GM21528 (cell line): Measurements from ENCODE around the gene DEFB124.
A peak's percentile ranks its signal among the peaks of the same experiment; 100 is the strongest.
"Not testable (repeated sequence)": the region's sequence is repeated elsewhere in the genome, so short reads cannot be mapped to it uniquely, and the experiment has no call there.

Source experiments
- ATAC-seq: cut with Tn5 transposase; IDR thresholded peaks from one replicate; pipeline ENCODE4 v1.9.1; 2021; ENCODE audit warnings: mild to moderate bottlenecking, moderate library complexity; ENCODE audit not compliant: unreplicated experiment, low FRiP score

The DEFB124 gene

DNA sequence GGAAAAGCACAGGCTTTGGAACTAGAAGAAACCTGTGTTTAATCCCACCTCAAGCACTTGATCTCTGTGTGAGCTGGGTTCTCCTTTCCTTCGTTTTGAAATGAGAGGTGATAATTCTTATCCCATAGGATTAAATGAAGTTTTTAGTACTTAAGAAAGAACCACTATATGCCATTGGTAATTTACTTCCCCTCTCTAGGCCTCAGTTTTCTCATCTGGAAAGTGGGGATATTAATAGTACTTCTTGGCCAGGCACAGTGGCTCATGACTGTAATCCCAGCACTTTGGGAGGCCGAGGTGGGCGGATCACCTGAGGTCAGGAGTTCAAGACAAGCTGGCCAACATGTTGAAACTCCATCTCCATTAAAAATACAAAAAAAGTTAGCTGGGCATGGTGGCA, 14.2 kb upstream of the DEFB124 start:
- no peak for ATAC-seq

DNA sequence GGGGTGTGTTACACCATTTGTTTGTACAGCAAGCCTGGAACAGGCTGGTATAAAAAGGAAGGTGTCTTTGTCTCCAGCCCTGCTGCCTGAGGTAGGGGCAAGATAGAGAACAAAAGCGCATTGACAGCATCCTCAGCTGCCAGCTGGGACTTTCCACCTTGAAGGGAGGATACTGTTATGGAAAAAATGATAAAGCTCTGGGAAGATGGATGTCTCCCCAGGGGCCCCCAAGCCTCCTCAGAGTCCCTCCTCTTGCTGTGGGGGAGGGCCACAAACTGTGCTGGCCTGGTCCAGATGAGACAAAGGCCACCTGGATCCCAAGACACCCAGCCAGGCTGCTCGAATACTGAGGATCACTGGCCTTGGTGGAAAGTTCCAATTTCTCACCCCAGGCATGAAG, 13.2 kb upstream of the DEFB124 start:
- ATAC-seq, result no peak

DNA sequence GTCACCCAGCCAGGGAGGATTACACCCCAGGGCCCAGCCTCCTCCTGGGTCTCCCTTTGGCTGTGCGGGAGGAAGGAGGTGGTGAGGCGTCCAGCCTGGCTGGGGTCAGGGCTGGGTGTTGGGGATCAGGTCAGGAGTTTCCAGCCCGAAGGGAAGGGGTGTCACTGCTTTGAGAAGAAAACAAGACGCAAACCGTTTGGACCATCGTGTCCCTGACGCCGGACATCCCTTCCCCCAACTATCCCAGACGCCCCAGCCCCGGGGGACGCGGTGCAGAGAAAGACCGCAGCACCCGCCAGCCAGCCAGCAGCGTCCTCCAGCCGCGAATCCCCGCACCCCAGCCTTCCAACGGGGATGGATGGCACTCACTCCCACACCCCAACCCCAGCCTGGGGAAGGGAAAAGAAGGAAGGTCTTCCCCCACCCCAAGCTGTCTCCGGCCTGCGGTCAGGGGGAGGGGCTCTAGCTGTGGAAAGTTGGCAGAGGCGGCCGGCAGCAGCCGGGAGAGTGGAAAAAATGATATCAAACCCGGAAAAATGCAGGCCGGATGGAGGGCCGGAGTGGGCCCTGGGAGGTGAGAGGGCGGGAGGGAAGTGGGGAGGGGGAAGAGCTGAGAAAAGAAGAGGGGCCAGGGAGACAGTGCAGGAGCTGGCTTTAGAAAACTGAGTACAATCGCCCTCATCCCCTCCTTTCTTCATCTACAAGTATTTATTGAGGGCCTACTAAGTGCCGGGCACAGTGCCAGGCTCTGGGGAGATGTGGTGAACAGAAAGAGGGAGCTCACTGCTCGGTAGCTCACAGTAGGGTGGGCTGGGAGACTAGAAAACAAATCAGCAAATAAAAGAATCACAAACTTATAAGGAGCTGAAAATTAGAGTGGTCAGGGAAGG, 10.8 kb upstream of the DEFB124 start:
- ATAC-seq, result no peak

DNA sequence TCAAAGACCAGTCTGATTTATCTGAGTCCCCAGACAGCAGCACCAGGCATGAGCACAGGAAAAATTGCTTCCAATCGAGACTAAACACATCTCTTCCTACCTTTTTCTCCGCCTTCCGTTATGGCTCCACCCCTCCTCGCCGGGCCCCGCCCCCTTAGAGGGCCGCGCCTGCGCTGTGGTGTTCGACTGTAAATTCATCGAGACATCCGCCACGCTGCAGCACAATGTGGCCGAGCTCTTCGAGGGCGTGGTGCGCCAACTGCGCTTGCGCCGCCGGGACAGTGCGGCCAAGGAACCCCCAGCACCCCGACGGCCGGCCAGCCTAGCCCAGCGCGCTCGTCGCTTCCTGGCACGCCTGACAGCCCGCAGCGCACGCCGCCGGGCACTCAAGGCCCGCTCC, 9.1 kb upstream of the DEFB124 start:
- ATAC-seq, result no peak

DNA sequence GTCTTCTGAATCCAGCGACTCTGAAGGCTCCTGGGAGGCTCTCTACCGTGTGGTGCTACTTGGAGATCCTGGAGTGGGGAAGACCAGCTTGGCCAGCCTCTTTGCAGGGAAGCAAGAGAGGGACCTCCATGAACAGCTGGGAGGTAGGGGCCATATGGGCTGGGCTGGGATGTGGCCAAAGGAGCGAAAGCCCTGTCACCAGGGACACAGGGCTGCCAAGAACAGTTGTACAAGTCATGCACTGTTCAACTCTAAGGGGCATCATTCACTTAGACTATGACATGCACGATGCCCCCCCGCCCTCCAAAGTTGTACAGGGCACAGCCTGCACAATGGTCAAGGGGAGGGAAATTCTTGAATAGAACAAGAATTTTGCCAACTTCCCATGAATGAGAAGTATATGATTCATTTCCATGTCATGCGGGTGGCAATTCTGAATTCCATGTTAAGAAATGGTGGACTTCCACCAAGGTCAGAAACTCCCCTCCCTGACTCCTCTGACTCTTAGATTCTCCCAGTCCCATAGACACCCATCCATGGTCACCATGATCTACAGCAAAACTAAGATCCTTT, 1.8 kb upstream of the DEFB124 start:
- no peak for ATAC-seq

DNA sequence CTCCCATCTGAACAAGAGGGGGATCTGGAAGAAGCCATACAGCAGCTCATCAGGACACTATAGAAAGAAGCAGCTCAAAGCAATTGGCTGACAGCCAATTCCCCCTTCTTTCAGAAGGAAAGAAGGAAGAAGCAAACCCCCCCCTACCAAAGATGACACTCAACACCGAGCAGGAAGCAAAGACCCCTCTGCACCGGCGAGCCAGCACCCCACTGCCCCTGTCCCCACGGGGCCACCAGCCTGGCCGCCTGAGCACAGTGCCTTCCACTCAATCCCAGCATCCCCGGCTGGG, 1.3 kb upstream of the DEFB124 start:
- ATAC-seq, result no peak

DNA sequence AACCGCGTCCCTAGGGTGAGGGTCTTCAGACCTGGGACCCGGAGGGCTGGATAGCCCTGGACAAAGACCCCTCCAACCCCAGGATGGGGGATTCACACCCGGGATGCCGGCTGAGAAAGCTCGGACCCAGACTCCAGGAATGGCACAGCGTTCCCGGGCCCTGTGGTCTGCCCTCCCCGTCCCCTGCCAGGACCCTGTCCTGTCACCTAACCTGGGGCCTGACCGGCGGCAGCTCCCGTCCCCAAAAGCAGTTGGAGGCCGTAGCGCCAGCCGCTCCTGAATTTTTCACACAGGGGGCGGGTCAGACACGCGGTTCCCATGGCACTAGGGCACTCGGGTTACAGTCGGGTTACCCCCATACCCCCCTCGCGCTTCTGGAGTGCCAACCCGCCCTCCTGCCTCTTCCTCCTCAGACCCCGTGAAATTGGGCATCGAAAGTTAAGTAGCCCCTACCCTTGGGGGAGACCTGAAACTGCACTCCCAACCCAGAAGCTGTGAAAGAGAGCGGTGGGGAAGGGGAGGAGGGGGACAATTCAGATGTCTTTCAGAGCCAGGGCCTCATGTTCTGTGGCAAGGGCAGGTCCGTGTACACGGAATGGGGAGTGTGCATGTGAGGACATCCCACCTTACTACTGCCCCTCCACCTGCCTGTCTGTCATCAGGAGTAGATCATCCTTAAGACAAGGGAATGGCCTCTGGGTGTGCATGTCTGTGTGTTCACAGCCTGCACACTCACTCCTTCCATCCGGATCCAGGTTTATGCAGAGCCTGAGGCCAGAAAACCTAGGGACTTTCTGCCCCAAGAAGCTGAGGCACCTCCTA, 756 bp upstream of the DEFB124 start:
- ATAC-seq, result no peak

DNA sequence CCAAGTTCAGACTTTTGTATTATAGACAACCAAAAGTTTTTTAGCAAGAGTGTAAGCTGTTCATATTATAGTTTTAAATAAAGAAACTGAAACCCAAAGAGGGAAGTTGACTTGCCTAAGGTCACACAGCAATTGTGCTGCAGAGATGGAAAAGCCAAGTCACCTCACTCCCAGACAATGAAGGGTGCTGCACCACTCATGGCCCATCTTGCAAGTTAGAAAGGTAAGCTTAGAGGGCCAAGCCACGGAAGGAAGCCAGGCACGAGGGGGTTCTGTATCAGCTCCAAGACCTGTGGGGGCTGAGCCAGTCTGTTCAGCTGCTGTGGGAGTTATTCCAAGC, 860 bp downstream of the DEFB124 start:
- ATAC-seq, result peak; percentile 89

DNA sequence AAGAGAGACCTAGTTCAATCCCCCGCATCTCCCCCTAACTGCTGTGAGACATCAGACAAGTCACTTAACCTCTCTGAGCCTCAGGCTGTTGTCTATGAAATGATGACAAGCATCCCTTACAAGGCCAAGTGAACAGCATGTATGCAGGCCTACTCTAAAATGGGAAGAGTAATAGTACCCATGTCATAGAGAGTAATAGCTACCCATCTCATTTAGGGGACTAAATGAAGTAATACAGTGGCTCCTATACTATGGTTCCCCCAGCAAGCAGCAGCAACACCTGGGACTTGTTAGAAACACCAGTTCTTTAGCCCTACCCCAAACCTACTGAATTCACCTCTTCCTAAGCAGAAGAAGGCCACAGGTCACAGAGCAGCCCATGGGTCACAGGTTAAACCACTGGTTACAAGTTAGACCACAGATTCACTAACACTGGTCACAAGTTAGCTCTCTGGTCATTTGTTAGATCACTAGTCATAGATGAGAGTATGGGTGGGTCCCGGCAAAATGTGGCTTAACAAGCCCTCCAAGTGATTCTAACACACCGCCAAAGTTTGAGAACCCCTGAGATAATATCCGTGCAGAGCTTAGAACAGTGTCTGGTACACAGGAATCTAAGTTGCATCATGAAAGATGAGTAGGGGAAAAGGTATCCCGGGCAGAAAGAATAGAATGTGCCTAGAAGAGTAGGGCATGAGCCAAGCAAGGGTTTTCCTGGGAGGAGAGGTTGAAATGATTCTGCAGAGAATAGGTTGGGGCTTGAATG, 1.4 kb downstream of the DEFB124 start:
- peak; percentile 29 for ATAC-seq

DNA sequence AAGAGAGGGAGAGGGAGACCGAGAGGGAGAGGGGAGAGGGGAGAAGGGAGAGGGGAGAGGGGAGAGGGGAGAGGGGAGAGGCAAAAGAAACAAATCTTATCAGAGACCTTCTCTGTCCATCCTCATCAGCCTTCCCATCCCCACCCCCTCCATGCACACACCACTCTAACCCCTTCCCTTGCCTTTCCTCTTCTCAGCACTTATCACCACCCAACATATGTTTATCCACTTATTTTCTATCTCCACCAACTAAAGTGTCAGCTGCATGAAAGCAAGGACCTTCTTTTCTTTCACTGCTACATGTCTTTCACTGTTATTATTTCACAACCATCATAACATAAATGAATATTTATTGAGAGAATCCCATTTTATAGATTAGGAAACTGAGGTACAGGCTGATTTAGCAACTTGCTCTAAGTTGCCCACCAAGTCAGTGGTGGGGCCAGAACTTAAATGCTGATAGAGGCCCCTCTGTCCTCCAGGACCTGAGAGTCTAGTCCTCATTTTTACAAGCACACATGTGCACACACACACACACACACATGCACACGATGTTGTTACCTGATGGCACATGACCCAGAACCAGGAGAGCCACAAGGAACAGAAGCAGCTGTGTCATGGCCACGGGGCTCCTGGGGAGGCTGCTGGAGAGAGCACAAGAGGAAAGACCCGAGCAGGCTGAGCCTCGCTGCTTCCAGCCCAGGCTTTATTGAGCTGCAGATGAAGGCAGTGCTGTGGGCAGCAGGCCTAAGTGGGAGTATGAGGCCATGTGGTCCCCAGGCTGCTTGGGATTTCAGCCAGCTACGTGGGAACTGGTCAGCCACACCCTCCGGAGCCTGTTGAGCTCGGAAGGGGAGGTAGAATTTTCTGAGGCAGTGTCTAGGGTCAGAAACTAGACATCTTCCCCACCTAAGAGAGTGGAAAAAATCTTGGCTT, 2.3 kb downstream of the DEFB124 start:
- ATAC-seq, result no peak

DNA sequence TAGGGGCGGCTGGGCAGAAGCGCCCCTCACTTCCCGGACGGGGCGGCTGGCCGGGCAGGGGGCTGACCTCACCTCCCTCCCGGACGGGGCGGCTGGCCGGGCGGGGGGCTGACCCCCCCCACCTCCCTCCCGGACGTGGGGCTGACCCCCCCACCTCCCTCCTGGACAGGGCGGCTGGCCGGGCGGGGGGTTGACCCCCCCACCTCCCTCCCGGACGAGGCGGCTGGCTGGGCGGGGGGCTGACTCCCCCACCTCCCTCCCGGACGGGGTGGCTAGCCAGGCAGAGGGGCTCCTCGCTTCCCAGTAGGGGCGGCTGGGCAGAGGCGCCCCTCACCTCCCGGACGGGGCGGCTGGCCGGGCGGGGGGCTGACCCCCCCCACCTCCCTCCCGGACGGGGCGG, 4.0 kb downstream of the DEFB124 start:
- ATAC-seq, result not testable (repeated sequence)

DNA sequence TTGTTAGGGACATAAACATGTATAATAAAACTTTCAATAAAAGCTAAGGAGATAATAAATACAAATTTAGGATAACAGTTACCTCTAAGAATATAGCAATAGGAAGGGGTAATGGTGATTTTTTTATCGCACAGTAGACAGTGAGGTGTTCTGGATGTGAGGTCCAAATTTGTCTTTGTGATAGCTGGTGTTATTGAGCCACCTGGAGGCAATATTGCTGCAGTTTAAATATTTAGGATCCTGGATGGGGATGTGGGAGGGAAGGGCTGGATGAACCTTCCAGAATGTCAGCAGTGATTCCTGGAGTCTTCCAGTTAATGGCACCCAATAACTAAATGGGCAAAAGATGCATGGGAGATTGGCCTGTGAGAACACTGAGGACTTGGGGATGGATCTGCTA, 20.6 kb downstream of the DEFB124 start:
- no peak for ATAC-seq

DNA sequence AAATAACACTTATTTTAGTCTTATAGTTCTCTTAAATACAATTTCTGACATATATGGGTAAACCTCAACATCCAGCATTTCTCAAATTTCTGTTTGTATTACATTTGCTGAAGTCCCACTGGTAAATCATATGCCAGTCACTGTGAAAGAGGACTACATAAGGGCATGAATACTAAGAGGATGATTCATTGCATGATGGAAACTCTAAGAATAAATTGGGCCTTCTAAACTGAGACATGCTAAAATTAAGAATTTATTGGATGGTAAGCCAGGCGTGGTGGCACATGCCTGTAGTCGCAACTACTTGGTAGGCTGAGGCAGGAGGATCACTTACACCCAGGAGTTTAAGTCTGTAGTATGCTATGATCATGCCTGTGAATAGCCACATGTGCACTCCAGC, 22.4 kb downstream of the DEFB124 start:
- no peak for ATAC-seq

DNA sequence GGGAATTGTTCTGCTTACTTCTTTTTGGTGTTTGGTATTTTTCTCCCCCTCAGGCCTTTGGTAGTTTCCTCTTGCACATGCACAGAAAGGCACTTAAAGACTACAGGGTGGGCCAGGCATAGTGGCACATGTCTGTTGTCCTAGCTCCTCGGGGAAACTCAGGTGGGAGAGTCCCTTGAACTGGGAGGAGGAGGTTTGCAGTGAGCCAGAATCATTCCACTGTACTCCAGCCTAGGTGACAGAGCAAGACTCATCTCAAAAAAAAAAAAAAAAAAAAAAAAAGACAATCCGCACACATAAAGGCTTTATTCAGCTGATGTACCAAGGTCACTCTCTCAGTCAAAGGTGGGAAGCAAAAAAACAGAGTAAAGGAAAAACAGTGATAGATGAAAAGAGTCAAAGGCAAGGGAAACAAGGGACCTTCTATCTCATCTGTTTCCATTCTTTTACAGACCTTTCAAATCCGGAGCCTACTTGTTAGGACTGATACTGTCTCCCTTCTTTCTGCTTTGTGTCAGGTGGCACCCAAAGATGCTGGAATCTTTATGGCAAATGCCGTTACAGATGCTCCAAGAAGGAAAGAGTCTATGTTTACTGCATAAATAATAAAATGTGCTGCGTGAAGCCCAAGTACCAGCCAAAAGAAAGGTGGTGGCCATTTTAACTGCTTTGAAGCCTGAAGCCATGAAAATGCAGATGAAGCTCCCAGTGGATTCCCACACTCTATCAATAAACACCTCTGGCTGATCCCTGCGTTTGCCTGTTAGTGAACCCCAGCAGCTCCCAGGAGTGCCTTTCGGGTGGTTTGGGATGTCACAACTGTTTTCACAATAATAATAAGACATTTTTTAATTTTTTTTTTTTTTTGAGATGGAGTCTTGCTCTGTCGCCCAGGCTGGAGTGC, 25.2 kb downstream of the DEFB124 start:
- ATAC-seq, result no peak

DNA sequence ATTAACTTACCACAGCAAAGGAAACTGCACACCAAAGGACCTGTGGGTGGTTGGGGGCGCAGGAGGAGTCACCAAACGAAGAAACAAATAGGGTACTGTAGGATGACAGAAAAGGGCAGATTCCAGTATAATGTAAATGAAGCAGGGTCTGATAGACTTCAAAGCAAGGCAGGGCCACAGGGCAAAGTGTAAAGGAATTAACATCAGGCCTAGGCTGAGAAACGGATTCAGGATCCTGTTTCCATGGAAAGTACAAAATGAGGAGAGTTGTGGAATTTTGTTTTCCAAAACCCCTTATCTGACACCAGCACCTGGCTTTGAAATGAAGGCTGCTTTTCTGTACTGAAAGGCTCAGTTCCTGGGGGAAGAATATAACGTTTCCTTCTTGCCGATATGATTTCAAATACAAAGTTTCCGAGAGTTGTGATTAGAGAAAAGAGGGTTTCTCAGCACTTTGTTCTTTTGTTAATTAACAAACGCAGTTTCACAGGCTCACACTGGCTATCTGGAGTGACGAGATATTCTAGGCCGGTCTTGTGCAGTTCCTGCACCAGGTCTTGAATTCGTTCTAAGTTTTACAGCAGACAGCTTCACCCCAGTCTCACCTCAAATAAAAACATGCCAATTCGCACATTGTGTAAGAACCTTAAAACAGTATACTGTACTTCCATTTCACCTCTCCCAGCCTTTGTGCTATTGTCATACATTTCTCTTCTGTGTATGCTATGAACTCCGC, 28.7 kb downstream of the DEFB124 start:
- no peak for ATAC-seq

DNA sequence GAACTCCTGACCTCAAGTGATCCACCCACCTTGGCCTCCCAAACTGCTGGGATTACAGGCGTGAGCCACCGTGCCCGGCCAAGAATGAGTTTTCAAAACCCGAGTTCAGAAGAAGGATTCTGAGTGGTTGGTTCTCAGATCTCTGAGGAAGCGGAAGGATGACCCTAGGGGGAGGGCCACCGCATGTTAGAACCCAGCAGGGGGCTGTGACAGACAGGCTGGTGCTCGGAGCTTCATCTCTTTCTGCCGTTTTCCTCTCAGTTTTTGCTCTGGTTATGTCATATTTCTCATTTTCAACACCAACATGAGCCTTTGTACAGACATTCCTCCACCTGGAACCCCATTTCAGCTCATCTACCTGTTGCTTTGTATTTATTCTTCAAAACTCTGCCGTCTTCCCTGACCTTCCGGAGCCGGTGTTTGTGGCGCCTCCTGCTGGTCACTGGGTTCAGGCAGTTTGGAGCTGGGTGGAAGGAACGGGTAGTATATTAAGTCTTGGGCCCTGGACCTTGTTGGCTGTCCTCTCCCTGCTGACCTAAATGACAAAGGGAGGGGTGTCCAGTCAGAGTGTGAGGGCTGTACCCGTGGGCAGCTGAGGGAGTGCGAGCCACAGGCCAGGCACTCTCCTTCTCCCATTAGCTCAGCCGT, 34.8 kb downstream of the DEFB124 start, which contains the start of gene DEFB123:
DEFB123 (plus strand) TSS at position 621 of the 648 bp plus-strand sequence. CDS start 67 bp downstream, outside the sequence.
- no peak for ATAC-seq

DNA sequence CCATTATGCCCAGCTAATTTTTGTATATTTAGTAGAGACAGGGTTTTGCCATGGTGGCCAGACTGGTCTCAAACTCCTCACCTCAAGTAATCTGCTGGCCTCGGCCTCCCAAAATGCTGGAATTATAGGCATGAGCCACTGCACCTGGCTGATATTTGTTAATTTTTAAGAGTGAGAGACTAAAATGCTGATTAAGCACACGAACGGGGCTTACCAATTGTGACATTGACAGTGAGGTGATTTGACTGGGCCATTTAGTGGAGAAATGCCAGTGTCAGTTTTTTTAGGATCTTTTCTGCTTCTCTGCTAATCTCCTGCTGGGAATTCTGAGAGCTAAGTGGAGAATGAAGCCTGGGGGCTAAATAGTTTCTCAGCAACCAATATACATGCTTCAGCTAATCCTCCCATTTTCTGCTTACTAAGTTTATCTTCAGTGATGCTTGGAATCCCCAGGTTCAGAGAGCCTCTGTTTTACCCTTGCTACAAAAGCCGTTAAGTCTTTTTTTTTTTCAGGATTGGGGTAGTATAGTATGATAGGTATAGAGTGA, 44.3 kb downstream of the DEFB124 start:
- ATAC-seq, result no peak
